ENCODE measurements around the gene ACTL8. TPM values are rescaled to one million over a fixed set of nuclear protein-coding genes. Genes with fewer than 3 reads are reported as not detected.

The ACTL8 gene
- total RNA-seq, 2 experiments from 2014 or later, result not detected

DNA sequence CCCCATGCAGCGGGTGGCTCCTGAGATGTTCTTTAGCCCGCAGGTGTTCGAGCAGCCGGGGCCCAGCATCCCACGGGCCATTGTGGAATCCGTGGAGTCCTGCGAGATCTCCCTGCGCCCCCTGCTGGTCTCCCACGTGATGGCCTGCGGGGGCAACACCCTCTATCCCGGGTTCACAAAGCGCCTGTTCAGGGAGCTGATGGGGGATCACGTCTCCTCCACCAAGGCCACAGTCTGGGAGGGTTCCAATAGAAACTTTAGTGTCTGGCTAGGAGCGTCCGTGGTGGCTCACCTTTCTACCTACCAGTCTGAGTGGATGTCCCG lies 71.0 kb downstream of the ACTL8 start:
- no peak overlapping the region for H3K27ac ChIP-seq (ENCODE audit: low read depth in 1 of 2, low read length in 2 of 2)
- H3K4me3 ChIP-seq (ENCODE audit: low read length), result no peak overlapping the region
- Mint-ChIP-seq H3K36me3 (ENCODE audit: low read depth) (no peaks in the 10 kb centered on the region), H3K9me3 (no peaks in the 10 kb centered on the region), H3K27ac (no peak overlapping the region), H3K4me3 (no peak overlapping the region), H3K27me3 (peaks cover 41% of the 10 kb centered on the region), H3K4me1 (ENCODE audit: low read depth) (no peaks in the 10 kb centered on the region)
- ATAC-seq (ENCODE audit: poor library complexity) (no peak), DNase-seq (peak in 3 of 14 experiments; percentile 3 to 21 (median 13))
- H3K4me1 ChIP-seq (ENCODE audit: insufficient read depth, low read length), result no peaks in the 10 kb centered on the region
- intact Hi-C loops (cut with DNase I, micrococcal nuclease), result no loop called here
- peaks cover 0 to 15% of the 10 kb centered on the region in 2 experiments for H3K9me3 ChIP-seq (ENCODE audit: control insufficient read depth in 1 of 2, insufficient read depth in 1 of 2, low read length in 2 of 2)
- ChIA-PET CTCF (no interaction called here), POLR2A (no interaction called here)
- H3K36me3 ChIP-seq (ENCODE audit: insufficient read depth, low read length), result no peaks in the 10 kb centered on the region
- H3K27me3 ChIP-seq (ENCODE audit: control insufficient read depth in 1 of 2, insufficient read depth in 2 of 2, low read length in 2 of 2), result no peaks in the 10 kb centered on the region
- TF ChIP-seq, protein P1, sequence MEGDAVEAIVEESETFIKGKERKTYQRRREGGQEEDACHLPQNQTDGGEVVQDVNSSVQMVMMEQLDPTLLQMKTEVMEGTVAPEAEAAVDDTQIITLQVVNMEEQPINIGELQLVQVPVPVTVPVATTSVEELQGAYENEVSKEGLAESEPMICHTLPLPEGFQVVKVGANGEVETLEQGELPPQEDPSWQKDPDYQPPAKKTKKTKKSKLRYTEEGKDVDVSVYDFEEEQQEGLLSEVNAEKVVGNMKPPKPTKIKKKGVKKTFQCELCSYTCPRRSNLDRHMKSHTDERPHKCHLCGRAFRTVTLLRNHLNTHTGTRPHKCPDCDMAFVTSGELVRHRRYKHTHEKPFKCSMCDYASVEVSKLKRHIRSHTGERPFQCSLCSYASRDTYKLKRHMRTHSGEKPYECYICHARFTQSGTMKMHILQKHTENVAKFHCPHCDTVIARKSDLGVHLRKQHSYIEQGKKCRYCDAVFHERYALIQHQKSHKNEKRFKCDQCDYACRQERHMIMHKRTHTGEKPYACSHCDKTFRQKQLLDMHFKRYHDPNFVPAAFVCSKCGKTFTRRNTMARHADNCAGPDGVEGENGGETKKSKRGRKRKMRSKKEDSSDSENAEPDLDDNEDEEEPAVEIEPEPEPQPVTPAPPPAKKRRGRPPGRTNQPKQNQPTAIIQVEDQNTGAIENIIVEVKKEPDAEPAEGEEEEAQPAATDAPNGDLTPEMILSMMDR (IDR thresholded peaks at IDR 0.05), result no peak

DNA sequence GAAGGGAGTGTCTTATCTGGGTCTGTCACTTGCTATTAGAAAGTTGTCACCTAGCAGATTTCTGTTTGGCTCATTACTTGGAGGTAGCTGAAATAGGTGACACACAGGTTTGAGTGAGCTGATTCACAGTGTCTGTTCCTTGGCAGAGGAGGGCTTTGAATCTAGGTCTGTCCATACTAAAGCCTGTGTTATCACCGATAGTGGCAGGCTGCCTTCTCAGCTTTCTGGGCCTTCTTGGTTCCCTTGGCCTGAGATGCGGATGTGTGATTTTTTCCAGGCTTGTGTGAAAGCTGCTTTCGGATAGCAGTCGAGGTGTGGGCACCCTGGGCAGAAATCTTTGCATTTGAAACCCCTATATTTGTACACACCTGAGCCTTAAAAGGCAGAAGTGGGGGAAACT lies 73.9 kb downstream of the ACTL8 start:
- no peaks in the 10 kb centered on the region for H3K9me3 Mint-ChIP-seq
- peaks cover 54% of the 10 kb centered on the region for H3K27me3 Mint-ChIP-seq
- no peak overlapping the region for H3K4me3 Mint-ChIP-seq
- Histone ChIP-seq H3K27ac (ENCODE audit: low read depth in 1 of 2, low read length in 2 of 2) (no peak overlapping the region), H3K4me3 (ENCODE audit: low read length) (no peak overlapping the region), H3K9me3 (ENCODE audit: control insufficient read depth in 1 of 2, insufficient read depth in 1 of 2, low read length in 2 of 2) (peaks cover 0 to 10% of the 10 kb centered on the region in 2 experiments), H3K4me1 (ENCODE audit: insufficient read depth, low read length) (no peaks in the 10 kb centered on the region), H3K27me3 (ENCODE audit: control insufficient read depth in 1 of 2, insufficient read depth in 2 of 2, low read length in 2 of 2) (no peaks in the 10 kb centered on the region), H3K36me3 (ENCODE audit: insufficient read depth, low read length) (no peaks in the 10 kb centered on the region)
- no peaks in the 10 kb centered on the region for H3K36me3 Mint-ChIP-seq (ENCODE audit: low read depth)
- CTCF ChIA-PET, result no interaction called here
- intact Hi-C loops (cut with DNase I, micrococcal nuclease), result no loop called here
- TF ChIP-seq, protein P1 (IDR thresholded peaks at IDR 0.05), result no peak
- DNase-seq (no peak), ATAC-seq (ENCODE audit: poor library complexity) (no peak)
- H3K4me1 Mint-ChIP-seq (ENCODE audit: low read depth), result no peaks in the 10 kb centered on the region
- H3K27ac Mint-ChIP-seq, result no peak overlapping the region
- POLR2A ChIA-PET, result no interaction called here

DNA sequence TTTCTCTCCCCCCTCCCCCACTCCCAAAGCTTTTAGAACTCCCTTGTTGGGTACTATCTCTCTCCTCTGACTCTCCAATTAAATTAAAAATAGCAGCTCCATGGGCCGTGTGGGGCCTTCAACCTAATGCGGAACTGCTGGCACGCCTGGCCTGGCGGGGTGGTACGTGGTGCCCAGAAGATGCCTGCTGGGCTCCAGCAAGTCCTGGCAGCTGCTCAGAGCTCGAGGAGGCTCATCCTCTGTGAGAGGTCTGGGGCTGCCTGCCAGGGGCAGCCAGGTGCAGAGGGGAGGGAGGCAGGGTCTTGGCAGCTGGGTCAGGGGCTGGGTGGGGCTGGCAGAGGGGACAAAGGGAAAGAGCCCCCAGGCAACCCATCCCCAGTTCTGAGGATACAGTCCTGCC lies 74.4 kb downstream of the ACTL8 start:
- H3K9me3 Mint-ChIP-seq, result no peaks in the 10 kb centered on the region
- intact Hi-C loops (cut with DNase I, micrococcal nuclease), result no loop called here
- Histone ChIP-seq H3K9me3 (ENCODE audit: control insufficient read depth in 1 of 2, insufficient read depth in 1 of 2, low read length in 2 of 2) (peaks cover 0 to 10% of the 10 kb centered on the region in 2 experiments), H3K27me3 (ENCODE audit: control insufficient read depth in 1 of 2, insufficient read depth in 2 of 2, low read length in 2 of 2) (no peaks in the 10 kb centered on the region), H3K4me3 (ENCODE audit: low read length) (no peak overlapping the region), H3K27ac (ENCODE audit: low read depth in 1 of 2, low read length in 2 of 2) (no peak overlapping the region), H3K36me3 (ENCODE audit: insufficient read depth, low read length) (no peaks in the 10 kb centered on the region), H3K4me1 (ENCODE audit: insufficient read depth, low read length) (no peaks in the 10 kb centered on the region)
- ChIA-PET POLR2A (no interaction called here), CTCF (no interaction called here)
- H3K4me1 Mint-ChIP-seq (ENCODE audit: low read depth), result no peaks in the 10 kb centered on the region
- ATAC-seq (ENCODE audit: poor library complexity), result no peak
- H3K36me3 Mint-ChIP-seq (ENCODE audit: low read depth), result no peaks in the 10 kb centered on the region
- H3K4me3 Mint-ChIP-seq, result no peak overlapping the region
- TF ChIP-seq, protein P1 (IDR thresholded peaks at IDR 0.05), result no peak
- H3K27ac Mint-ChIP-seq, result no peak overlapping the region
- DNase-seq, result no peak
- H3K27me3 Mint-ChIP-seq, result peaks cover 54% of the 10 kb centered on the region
